ENCODE data around the gene MSANTD3.
"Not testable (repeated sequence)": the region's sequence is repeated elsewhere in the genome, so short reads cannot be mapped to it uniquely, and the experiment has no call there.

Gene MSANTD3, protein sequence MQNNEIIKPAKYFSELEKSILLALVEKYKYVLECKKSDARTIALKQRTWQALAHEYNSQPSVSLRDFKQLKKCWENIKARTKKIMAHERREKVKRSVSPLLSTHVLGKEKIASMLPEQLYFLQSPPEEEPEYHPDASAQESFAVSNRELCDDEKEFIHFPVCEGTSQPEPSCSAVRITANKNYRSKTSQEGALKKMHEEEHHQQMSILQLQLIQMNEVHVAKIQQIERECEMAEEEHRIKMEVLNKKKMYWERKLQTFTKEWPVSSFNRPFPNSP

GRCh38 chr9:100426530-100427365 lies at the start of gene MSANTD3:
Gene MSANTD3, plus strand, starts transcription at chr9:100427143. Its CDS starts 14,796 bp downstream, at chr9:100441939.
- peak; percentile 53 for DNase-seq

DNA sequence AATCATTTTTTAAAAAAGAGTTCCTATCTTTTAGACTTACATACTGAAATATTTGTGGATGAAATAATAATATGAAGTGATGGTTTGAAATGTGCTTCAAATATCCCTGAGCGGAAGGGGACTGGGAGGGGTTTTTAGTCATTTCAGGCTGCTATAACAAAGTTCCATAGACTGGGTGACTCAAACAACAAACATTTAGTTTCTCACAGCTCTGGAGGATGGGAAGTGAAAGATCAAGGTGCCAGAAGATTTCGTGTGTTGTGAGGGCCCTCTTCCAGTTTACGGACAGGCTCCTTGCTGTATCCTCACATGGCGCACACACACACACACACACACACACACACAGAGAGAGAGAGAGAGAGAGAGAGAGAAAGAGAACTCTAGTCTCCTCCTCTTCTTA lies 47.1 kb upstream of the MSANTD3 start:
- no peak for DNase-seq

DNA sequence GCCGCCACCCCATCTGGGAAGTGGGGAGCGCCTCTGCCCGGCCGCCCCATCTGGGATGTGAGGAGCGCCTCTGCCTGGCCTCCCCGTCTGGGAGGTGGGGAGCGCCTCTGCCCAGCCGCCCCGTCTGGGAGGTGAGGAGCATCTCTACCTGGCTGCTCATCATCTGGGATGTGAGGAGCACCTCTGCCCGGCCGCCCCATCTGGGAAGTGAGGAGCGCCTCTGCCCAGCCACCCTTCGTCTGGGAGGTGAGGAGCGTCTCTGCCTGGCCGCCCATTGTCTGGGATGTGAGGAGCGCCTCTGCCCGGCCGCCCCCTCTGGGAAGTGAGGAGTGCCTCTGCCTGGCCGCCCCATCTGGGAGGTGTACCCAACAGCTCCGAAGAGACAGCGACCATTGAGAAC lies 34.0 kb upstream of the MSANTD3 start:
- not testable (repeated sequence) for DNase-seq

GRCh38 chr9:100394032-100394695 lies 32.8 kb upstream of the MSANTD3 start:
- DNase-seq, result no peak

- DNase-seq, result no peak
Measured at GRCh38 chr9:100394816-100395215, 32.1 kb upstream of the MSANTD3 start.

GRCh38 chr9:100396769-100397168 lies 30.2 kb upstream of the MSANTD3 start:
- no peak for DNase-seq

- no peak for DNase-seq
Measured at GRCh38 chr9:100397529-100398266, 29.2 kb upstream of the MSANTD3 start.

- no peak for DNase-seq
Measured at GRCh38 chr9:100401042-100401441, 25.9 kb upstream of the MSANTD3 start.

GRCh38 chr9:100406962-100407361 lies 20.0 kb upstream of the MSANTD3 start:
- DNase-seq, result no peak

- DNase-seq, result no peak
Measured at GRCh38 chr9:100408546-100409175, 18.3 kb upstream of the MSANTD3 start.

- DNase-seq, result no peak
Measured at GRCh38 chr9:100409176-100409556, 17.8 kb upstream of the MSANTD3 start.

GRCh38 chr9:100411472-100412283 lies 15.3 kb upstream of the MSANTD3 start:
- DNase-seq, result peak; percentile 89

- DNase-seq, result no peak
Measured at GRCh38 chr9:100413839-100414420, 13.0 kb upstream of the MSANTD3 start.

DNA sequence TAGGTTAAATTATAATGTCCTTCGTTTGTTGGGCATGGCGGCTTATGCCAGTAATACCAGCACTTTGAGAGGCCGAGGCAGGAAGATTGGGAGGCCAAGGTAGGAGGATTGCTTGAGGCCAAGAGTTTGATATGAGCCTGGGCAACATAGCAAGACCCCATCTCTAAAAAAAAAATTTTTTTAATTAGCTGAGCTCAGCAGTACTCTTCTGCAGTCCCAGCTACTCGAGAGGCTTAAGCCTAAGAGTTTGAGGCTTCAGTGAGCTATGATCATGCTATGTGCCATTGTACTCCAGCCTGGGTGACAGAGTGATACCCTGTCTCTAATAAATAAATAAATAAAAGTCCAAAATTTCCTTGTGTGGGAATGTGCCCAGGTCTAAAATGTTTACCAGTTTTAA lies 9.1 kb upstream of the MSANTD3 start:
- DNase-seq, result no peak

DNA sequence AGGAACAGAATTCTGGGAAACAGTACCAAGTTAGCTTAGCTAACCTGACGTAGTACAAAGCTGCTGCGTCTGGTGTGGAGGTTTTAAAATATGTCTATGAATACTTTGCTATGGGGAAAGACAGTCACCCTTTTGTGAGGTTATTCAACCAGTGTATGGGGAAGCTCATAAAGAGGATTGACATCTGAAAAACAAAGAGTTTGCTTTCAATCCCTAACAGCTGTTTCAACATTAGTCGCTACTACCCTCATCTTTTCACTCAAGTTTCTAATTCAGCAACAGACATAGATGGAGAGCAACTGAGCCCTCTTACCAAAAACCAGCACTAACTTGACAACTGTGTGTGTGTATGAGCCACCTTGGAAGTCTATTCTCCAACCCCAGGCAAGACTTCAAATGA lies 7.8 kb upstream of the MSANTD3 start:
- DNase-seq, result no peak

- not testable (repeated sequence) for DNase-seq
Measured at GRCh38 chr9:100421116-100421515, 5.8 kb upstream of the MSANTD3 start.

DNA sequence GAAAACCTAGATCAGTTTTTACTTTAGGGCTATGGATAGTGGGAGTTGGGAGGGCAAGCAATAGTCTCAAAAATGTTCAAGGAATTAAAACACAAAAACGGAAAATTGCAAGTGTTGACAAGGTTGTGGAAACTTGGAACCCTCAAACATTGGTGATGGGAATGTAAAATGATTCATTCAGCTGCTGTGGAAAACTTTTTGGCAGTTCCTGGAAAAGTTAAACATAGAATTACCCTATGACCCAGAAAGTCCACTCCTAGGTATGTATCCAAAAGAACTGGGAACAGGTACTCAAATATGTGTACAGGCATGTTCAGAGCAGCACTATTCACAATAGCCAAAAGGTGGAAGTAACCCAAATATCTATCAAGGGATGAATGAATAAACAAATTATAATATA lies 1.2 kb upstream of the MSANTD3 start:
- DNase-seq, result no peak

DNA sequence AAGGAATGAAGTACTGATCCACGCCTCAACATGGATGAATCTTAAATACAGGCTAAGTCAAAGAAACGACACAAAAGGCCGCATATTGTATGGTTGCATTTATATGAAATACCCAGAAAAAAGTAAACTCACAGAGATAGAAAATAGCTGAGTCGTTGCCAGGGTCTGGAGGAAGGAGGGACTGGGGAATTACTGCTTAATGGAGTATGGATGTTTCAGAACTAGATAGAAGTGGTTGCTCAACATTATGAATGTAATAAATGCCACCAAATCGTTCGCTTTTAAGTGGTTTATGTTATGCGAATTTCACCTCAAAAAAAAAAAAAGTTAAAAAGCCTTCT lies 784 bp upstream of the MSANTD3 start:
- DNase-seq, result no peak

DNA sequence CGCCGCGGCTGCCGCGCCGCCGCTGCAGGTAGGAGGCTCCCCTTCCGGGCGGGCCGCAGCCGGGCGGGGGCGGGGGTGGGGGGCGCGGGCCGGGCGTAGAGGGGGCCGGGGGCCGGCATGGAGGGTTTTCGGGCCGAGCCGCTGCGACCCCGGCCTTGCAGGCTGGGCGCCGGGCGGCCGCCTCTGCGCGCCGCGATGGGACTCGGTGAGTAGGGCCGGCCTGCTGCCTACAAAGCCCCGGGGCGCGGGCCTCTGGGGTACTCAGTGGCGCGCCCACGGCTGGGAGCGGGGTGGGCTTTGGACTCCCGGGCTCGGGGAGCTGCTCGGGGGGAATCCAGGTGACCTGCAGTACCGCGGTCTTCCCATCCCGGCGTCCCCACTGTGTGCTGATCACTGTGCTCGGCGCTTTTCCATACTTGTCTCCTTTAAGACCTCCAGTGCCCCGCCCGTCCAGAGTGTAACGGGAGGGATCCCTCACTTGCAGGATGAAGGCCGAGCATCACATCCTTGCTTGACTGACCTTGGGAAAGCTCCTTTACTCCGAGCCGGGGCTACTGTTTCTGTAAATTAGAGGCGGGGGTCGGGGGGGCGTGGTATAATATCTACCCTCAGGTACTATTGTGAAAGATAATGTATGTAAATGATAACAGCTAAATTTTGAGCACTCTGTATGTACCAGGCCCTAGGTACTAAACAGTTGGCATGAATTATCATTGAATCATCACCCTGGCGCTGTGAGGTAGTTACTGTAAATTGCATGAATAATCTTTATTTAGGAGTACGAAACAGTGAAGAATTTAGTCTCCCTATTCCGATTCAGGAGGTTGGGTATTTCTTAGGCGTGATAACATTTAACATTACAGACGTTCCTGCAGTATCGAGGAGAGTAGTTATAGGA lies 672 bp downstream of the MSANTD3 start:
- DNase-seq, result peak; percentile 36

All from activated CD4-positive, alpha-beta T cell treated with anti-CD3 and anti-CD28 coated beads, Interleukin-2, Interleukin-6, amounts not matched to agents 100 ng/mL and 50 ng/mL, durations not matched to agents 16 hours and 8 hours (primary cell).